Ovary (tissue), 9 donors: ENCODE measurements around the gene CNMD. TPM values are rescaled to one million over a fixed set of nuclear protein-coding genes. Genes with fewer than 3 reads are reported as not detected.
"Not testable (repeated sequence)": the region's sequence is repeated elsewhere in the genome, so short reads cannot be mapped to it uniquely, and the experiment has no call there.

Experiments used
- DNase-seq, 5 donors: peaks; one replicate each; pipeline ENCODE4 v3.0.0-alpha.2; 2019 to 2020
- H3K27ac ChIP-seq, 2 donors: fragments of 200-600 bp; one replicate each; pipeline versions ENCODE4 v1.5.1 to v1.8.0; 2019 to 2022
- H3K27me3 ChIP-seq: fragments of 200-600 bp; one replicate; pipeline ENCODE4 v1.8.0; 2022
- H3K36me3 ChIP-seq: fragments of 200-600 bp; sonication (generic); one replicate; pipeline ENCODE4 v1.5.1; 2019
- H3K4me1 ChIP-seq: one replicate; pipeline ENCODE4 v1.8.1; 2013; ENCODE audit warnings: mild to moderate bottlenecking, moderate library complexity; ENCODE audit not compliant: insufficient read depth
- H3K4me3 ChIP-seq: fragments of 200-600 bp; sonication (generic); one replicate; pipeline ENCODE4 v1.5.1; 2017
- H3K9me3 ChIP-seq, 2 donors: fragments of 200-600 bp in 1 of 2; sonication (generic) in 1 of 2; one replicate each; pipeline versions ENCODE4 v1.5.1 to v1.8.1; 2013 to 2019; ENCODE audit warnings: mild to moderate bottlenecking in 1 of 2, moderate library complexity in 1 of 2
- CTCF ChIP-seq, 3 donors: fragments of 450-650 bp in 2 of 3; fragments of 200-600 bp in 1 of 3; IDR thresholded peaks; one replicate each; pipeline versions ENCODE4 v1.5.1 to v1.8.0; 2016 to 2022; ENCODE audit warnings: antibody characterized with exemption in 3 of 3, mild to moderate bottlenecking in 1 of 3
- EP300 ChIP-seq: sonication (generic); formaldehyde crosslinking; IDR thresholded peaks from one replicate; pipeline ENCODE4 v1.6.1; 2017; ENCODE audit warnings: antibody characterized with exemption
- POLR2A ChIP-seq: fragments of 450-650 bp; IDR thresholded peaks from one replicate; pipeline ENCODE4 v1.6.1; 2017; ENCODE audit warnings: antibody characterized with exemption, mild to moderate bottlenecking, moderate library complexity
- WGBS, 3 donors: extraction: QIAGEN DNeasy Blood & Tissue Kit in 1 of 3; methylation state at CpG; one replicate each; pipeline versions ENCODE4 v1.1.5 to v1.1.7; 2013 to 2017; 5-methylcytosine and 5-hydroxymethylcytosine counted together
- intact Hi-C, 4 donors: fragments of 100-400 bp; cut with DNase I; formaldehyde crosslinking; loops; one replicate each; pipeline versions ENCODE4 v1.11.0 to v1.15.1; 2022 to 2023
- polyA plus RNA-seq, 2 donors: library from polyadenylated mRNA; stranded (reverse); fragments of 200-250 nt in 1 of 2; fragments of 350-450 nt in 1 of 2; fragmentation: Illumina TruSeq in 1 of 2; extraction: RNeasy Lipid Tissue Mini Kit (QIAGEN cat#74804) in 1 of 2; gene quantifications; one replicate each; pipeline ENCODE4 v1.2.3, GENCODE V29; 2013 to 2014
- total RNA-seq, 7 donors: library from RNA; depleted of rRNA in 2 of 7; stranded (reverse); fragments of >200 nt in 2 of 7; fragmentation: NEBNext Ultra II Directional in 3 of 7; extraction: Animal tissue kit (Norgen Biotek cat#: 25700) in 3 of 7; gene quantifications; one replicate each; pipeline versions ENCODE4 v1.1.0 to v1.2.4, GENCODE V29; 2016 to 2023
- donor health status: DM: no; HTN: no; CAD: no; lungs with moderate emphysema.
- donor health status: DM: no; HTN: no; CAD: no.
- donor health status: Bipolar disorder and iron deficiency.
- donor health status: DM: yes; HTN: yes; CAD: no.
- donor health status: DM: no; HTN: no; CAD: no.
- donor health status: DM: yes; HTN: yes; CAD: no.

The CNMD gene
- total and polyA plus RNA-seq, 9 donors: not detected

GRCh38 chr13:52726258-52726657 lies 13.4 kb downstream of the CNMD start:
- intact Hi-C loops: no loop called here
- no peak for DNase-seq
- H3K4me3 ChIP-seq: no peak overlapping the region
- no peak overlapping the region for H3K27ac ChIP-seq
- no peak for TF ChIP-seq CTCF (IDR thresholded peaks at IDR 0.05)
- no peak for TF ChIP-seq POLR2A
- no peak for TF ChIP-seq EP300
- 79 to 93% (median 89%) methylated on average over 2 of the region's 2 CpGs for WGBS, 3 donors
- H3K9me3 ChIP-seq: no peaks in the 10 kb centered on the region
- H3K4me1 ChIP-seq: no peaks in the 10 kb centered on the region
- no peaks in the 10 kb centered on the region for H3K36me3 ChIP-seq
- H3K27me3 ChIP-seq: no peaks in the 10 kb centered on the region

- intact Hi-C loops: no loop called here
- Histone ChIP-seq H3K9me3 (no peaks in the 10 kb centered on the region), H3K36me3 (no peaks in the 10 kb centered on the region), H3K27me3 (no peaks in the 10 kb centered on the region), H3K4me1 (no peaks in the 10 kb centered on the region), H3K27ac (no peak overlapping the region), H3K4me3 (no peak overlapping the region)
- no peak for DNase-seq
- TF ChIP-seq POLR2A: no peak
- no peak for TF ChIP-seq CTCF (IDR thresholded peaks at IDR 0.05)
- no peak for TF ChIP-seq EP300
- WGBS, 3 donors: 75 to 89% (median 75%) methylated on average over 1 of the region's 1 CpG
Measured at GRCh38 chr13:52725302-52725701, 14.3 kb downstream of the CNMD start.

- H3K4me3 ChIP-seq: no peak overlapping the region
- H3K36me3 ChIP-seq: no peaks in the 10 kb centered on the region
- intact Hi-C loops: no loop called here
- no peak for DNase-seq
- no peaks in the 10 kb centered on the region for H3K9me3 ChIP-seq
- whole genome bisulfite sequencing, 3 donors: 71 to 82% (median 79%) methylated on average over 4 of the region's 4 CpGs
- H3K27me3 ChIP-seq: no peaks in the 10 kb centered on the region
- no peaks in the 10 kb centered on the region for H3K4me1 ChIP-seq
- TF ChIP-seq EP300: no peak
- TF ChIP-seq POLR2A: no peak
- TF ChIP-seq CTCF (IDR thresholded peaks at IDR 0.05): no peak
- no peak overlapping the region for H3K27ac ChIP-seq
Measured at GRCh38 chr13:52723181-52723580, 16.4 kb downstream of the CNMD start.

- H3K36me3 ChIP-seq, H3K4me3 ChIP-seq, H3K4me1 ChIP-seq, H3K27ac ChIP-seq, H3K27me3 ChIP-seq, DNase-seq, H3K9me3 ChIP-seq, intact Hi-C loops: not testable (repeated sequence)
- 88 to 96% (median 93%) methylated on average over 2 of the region's 2 CpGs for WGBS, 3 donors
Measured at GRCh38 chr13:52721356-52721755, 18.3 kb downstream of the CNMD start.

- H3K27ac ChIP-seq, H3K27me3 ChIP-seq, H3K4me1 ChIP-seq, H3K36me3 ChIP-seq, DNase-seq, H3K9me3 ChIP-seq, H3K4me3 ChIP-seq, intact Hi-C loops: not testable (repeated sequence)
- 64 to 76% (median 75%) methylated on average over 7 of the region's 7 CpGs for WGBS, 3 donors
Measured at GRCh38 chr13:52720904-52721303, 18.7 kb downstream of the CNMD start.

GRCh38 chr13:52713894-52714293 lies 25.7 kb downstream of the CNMD start:
- TF ChIP-seq EP300 (no peak), POLR2A (no peak), CTCF (IDR thresholded peaks at IDR 0.05) (no peak)
- H3K4me3 ChIP-seq: no peak overlapping the region
- intact Hi-C loops: no loop called here
- H3K36me3 ChIP-seq: no peaks in the 10 kb centered on the region
- H3K4me1 ChIP-seq: no peaks in the 10 kb centered on the region
- no peak for DNase-seq
- no peak overlapping the region for H3K27ac ChIP-seq
- 72 to 78% (median 73%) methylated on average over 3 of the region's 3 CpGs for whole genome bisulfite sequencing, 3 donors
- H3K27me3 ChIP-seq: no peaks in the 10 kb centered on the region
- H3K9me3 ChIP-seq: no peaks in the 10 kb centered on the region
